HG02943 (cell line): ENCODE data around the gene KLHL2.

Experiments used
- ATAC-seq: cut with Tn5 transposase; IDR thresholded peaks from one replicate; pipeline ENCODE4 v1.9.1; 2021; ENCODE audit warnings: mild to moderate bottlenecking, low read depth, moderate library complexity; ENCODE audit not compliant: unreplicated experiment

KLHL2 gene

DNA sequence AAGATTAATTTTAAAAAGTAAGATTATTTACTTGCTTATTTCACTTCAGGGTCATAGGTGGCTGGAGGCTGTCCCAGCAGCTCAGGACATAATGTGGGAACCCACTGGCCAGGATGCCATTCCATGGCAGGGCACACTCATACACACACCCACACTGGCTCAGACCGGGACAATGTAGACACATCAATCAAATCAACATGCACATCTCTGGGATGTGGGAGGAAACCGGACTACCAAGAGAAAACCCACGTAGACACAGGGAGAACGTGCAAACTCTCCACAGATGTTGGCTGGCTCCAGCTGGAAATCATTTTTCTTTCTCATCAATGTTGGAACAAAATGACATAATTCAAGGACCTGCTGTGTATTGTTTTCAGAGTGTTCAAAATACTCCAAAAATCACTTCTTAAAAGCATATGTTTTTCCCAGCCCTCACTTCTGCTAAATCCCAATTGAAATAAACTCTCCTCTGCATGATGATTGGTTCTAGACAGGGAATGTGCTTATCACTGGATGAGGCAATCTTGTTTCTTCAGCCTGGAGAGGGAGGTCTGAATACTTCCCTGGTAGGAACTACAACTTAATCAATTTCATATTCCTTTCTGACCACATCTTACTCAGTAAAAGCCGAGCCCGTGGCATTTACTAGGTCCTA, 152.8 kb downstream of the KLHL2 start:
- no peak for ATAC-seq

DNA sequence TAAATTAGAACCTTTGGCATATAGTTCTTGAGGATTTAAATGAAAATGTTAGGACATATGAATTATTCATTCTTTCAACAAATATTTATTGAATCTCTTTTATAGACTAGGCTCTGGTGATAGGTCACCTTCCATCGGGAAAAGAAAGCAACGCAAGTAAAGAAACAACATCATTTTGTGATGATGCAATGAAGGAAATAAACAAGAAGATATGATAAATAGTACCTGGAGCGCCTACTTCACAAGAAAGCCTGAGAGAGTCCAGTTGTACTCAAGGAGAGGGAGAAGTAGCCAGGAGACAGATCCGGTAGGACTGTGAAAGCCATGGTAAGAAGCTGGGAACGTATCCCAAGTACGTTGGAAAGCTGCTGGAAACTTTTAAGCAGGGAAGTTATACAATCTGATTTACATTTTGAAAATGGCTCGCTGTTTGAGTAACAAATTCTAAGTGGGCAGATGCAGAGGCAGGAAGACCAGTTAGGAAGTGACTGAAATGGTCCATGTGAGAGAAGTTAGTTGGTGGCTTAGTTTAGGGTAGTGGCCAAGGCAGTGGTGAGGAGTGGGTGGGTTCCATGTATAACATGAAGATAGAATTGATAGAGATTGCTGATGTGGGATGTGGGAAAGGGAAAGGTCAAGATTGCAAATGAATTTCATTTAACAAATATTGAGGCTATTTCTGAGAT, 153.8 kb downstream of the KLHL2 start:
- ATAC-seq: no peak

DNA sequence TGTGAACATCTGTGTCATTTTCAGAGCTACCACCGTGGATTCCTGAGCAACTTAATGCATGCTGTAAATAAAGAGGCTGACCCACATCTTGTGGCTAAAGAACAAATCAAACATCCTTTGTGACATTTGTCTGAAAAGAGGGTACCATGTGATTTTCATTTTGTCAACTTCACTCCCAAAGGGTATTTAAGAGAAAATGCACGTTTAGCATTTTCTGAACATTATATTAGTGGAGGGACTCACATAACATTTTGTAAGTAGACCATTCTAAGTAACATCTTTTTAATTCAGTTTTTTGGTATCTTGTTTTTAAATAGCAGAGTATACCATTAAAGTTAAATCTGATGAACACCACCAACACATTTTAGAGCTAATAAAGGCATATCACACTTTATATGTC, 154.4 kb downstream of the KLHL2 start:
- no peak for ATAC-seq

DNA sequence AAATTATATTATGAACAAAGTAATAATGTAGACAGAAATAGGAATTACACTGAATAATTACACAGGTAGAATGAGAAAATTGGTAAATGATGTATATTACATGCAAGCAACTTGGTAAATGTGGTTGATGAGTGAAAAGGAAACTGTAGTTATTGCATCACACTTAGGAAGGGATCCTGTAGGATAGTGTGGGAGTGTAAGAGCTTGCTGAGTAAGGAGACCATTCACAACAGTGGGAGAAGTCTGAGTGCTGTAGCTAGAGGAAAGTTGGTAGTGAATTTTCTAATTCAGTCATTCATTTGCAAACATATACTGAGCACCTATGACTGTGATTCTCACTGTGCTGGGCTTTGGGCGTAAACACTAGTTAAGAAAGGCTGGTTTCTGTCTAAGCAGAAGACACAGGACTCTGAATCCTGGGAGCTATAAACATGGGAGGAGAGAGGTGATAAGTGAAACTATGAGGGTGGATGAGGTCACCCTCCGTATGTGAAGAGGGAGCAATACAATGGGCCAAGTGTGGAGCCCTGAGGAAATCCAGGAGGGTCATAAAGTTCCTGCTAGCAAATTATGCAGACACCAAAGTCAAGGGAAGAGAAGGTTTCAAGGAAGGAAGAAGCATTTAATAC, 157.2 kb downstream of the KLHL2 start:
- ATAC-seq: no peak

DNA sequence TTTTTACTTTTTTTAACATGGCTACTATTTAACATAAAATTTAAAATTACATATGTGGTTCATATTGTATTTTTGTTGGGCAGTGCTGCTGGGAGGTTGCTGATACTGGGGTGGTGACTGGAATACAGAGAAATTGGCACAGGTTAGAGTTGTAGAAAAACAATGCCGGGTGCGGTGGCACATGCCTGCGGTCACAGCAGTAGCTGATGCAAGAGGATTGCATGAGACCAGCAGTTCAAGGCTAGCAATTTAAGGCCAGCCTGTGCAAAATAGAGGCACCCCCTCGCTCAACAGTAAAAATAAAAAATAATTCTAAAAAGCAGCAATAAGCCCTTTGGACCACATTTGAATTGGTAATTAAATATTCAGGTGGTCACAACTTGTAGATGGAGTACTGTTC, 159.7 kb downstream of the KLHL2 start:
- no peak for ATAC-seq

DNA sequence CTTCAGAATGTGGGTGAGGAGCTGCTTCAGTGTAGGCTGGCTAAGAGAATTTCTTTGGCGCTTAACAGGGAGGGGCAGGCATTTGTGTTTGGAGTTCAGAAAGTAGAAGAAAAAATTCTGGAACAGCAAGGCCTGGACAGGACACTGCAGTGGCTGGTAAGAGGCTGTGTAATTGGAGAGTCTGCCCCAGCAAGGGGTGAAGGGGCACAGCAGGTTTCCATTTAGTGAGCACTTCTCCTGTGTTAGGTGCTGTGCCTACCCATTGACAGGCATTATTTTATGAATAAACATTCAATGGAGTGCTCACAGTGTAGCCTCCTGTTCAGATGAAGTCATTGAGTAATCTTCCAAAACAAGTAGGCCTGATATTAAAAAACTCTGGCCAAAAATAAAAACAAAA, 160.8 kb downstream of the KLHL2 start:
- ATAC-seq: no peak

DNA sequence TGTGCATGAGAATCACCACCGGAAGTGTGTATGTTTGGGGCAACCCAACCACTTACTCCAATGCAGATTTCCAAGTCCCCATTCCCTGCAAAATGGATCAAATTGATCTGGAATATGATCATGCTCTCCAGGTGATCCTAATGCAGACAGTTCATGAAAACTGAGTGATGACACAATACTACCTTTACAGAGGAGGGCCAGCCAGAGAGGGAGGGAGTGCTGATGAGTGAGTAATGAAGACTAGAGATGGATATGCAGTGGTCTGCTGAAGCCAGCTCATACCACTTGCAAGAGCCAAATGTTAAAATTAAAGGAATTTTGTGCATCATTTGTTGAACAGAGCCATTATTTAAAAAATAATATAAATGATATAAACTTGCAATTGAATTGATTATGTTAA, 161.2 kb downstream of the KLHL2 start:
- no peak for ATAC-seq

DNA sequence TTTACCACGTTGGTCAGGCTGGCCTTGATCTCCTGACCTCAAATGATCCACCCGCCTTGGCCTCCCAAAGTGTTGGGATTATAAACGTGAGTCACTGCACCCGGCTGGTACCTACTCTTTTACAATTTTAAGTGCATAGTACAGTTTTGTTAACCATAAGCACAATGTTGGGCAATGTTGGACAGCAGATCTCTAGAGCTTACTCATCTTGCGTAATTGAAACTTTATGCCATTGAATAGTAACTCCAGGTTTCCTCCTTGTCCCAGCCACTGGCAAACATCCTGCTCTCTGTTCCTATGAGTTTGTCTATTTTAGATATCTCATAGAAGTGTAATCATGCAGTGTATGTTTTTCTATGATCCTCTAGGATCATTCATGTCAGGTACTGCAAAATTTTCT, 162.2 kb downstream of the KLHL2 start:
- ATAC-seq: no peak

DNA sequence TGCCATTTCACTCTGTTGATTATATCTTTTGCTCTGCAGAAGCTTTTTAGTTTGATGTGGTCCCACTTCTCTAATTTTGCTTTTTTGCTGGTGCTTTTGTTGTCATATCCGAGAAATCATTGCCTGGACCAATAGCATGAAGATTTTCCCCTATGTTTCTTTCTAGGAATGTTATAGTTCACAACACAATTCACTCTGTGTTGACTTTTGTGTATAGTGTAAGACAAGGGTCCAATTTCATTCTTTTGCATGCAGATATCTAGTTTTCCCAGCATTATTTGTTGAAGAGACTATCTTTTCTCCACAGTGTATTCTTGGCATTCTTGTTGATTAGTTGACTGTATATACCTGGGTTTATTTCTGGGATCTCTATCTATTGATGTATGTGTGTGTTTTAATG, 163.2 kb downstream of the KLHL2 start:
- no peak for ATAC-seq
